Osteoblast (primary cell): ENCODE results near the gene AREL1. TPM values are rescaled to one million over a fixed set of nuclear protein-coding genes. Genes with fewer than 3 reads are reported as not detected.

Experiments
- DNase-seq: peaks from one replicate; pipeline ENCODE4 v3.0.0; 2011; ENCODE audit warnings: low spot score, mixed read lengths; ENCODE audit not compliant: insufficient read length; ENCODE audit errors: missing footprints
- H2AFZ ChIP-seq: 2 replicates; pipeline ENCODE4 v1.6.0; 2011; ENCODE audit warnings: mild to moderate bottlenecking, low read length
- H3K27ac ChIP-seq: 2 replicates; pipeline ENCODE4 v1.5.1; 2011; ENCODE audit warnings: mild to moderate bottlenecking, low read depth, low read length, moderate library complexity
- H3K27me3 ChIP-seq: 2 replicates; pipeline ENCODE4 v1.6.0; 2012; ENCODE audit warnings: mild to moderate bottlenecking, control low read depth, inconsistent platforms, low read length, moderate library complexity; ENCODE audit not compliant: insufficient read depth
- H3K36me3 ChIP-seq: 2 replicates; pipeline ENCODE4 v1.5.1; 2011; ENCODE audit warnings: mild to moderate bottlenecking, low read length, control low read depth, moderate library complexity; ENCODE audit not compliant: insufficient read depth
- H3K4me1 ChIP-seq: 2 replicates; pipeline ENCODE4 v1.5.1; 2011; ENCODE audit warnings: mild to moderate bottlenecking, low read length, control low read depth, moderate library complexity; ENCODE audit not compliant: insufficient read depth
- H3K4me2 ChIP-seq: 2 replicates; pipeline ENCODE4 v1.6.0; 2011; ENCODE audit warnings: mild to moderate bottlenecking, low read length; ENCODE audit not compliant: insufficient read depth
- H3K4me3 ChIP-seq: fragments of 200-600 bp; sonication (generic); 3 replicates; pipeline ENCODE4 v1.5.1; 2012; ENCODE audit warnings: mild to moderate bottlenecking, low read length, inconsistent platforms; ENCODE audit not compliant: insufficient read depth
- H3K79me2 ChIP-seq: 2 replicates; pipeline ENCODE4 v1.6.0; 2012; ENCODE audit warnings: mild to moderate bottlenecking, low read length, control low read depth, inconsistent platforms; ENCODE audit not compliant: insufficient read depth
- H3K9me3 ChIP-seq: 2 replicates; pipeline ENCODE4 v1.5.1; 2011; ENCODE audit warnings: low read depth, low read length, control low read depth
- H4K20me1 ChIP-seq: 2 replicates; pipeline ENCODE4 v1.6.0; 2012; ENCODE audit warnings: mild to moderate bottlenecking, low read length, control low read depth; ENCODE audit not compliant: insufficient read depth
- total RNA-seq: library from RNA; depleted of rRNA; stranded (reverse); fragments of >200 nt; gene quantifications from 2 replicates; pipeline ENCODE4 v1.2.3, GENCODE V29; 2012
- TF ChIP-seq, protein P1 (sequence below): IDR thresholded peaks from 2 replicates; pipeline ENCODE4 v1.5.1; 2011; ENCODE audit warnings: mild to moderate bottlenecking, low read depth, low read length, moderate library complexity; ENCODE audit errors: extremely low read depth

Gene AREL1
- total RNA-seq, 1 donor: 27.9 TPM

DNA sequence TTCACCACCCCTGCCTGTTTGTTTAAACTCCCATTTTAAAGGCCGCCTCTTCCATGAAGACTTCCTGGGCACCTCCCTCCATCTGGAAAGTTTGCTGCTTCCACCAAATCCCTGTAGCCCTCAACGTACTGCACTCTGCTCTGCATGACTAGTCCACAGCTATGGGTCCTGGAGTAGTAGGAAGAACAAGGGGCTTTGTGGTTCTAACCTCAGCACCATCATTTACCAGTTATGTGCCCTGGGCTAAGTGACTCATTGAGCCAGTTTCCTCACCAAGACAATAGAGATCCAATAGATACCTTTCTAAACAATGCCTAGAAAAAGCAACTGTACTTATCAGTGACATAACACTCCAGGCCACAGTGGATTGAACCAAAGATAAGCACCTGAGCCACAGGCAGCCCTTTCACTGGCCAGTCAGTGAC lies 92.4 kb downstream of the AREL1 start:
- H3K4me3 ChIP-seq: peak overlapping the region; percentile 14
- peak overlapping the region; percentile 83 for H3K27ac ChIP-seq
- peak overlapping the region; percentile 60 for H3K4me2 ChIP-seq
- H3K79me2 ChIP-seq: peaks cover 6% of the 10 kb centered on the region
- no peaks in the 10 kb centered on the region for H3K9me3 ChIP-seq
- no peaks in the 10 kb centered on the region for H3K36me3 ChIP-seq
- TF ChIP-seq, protein P1, sequence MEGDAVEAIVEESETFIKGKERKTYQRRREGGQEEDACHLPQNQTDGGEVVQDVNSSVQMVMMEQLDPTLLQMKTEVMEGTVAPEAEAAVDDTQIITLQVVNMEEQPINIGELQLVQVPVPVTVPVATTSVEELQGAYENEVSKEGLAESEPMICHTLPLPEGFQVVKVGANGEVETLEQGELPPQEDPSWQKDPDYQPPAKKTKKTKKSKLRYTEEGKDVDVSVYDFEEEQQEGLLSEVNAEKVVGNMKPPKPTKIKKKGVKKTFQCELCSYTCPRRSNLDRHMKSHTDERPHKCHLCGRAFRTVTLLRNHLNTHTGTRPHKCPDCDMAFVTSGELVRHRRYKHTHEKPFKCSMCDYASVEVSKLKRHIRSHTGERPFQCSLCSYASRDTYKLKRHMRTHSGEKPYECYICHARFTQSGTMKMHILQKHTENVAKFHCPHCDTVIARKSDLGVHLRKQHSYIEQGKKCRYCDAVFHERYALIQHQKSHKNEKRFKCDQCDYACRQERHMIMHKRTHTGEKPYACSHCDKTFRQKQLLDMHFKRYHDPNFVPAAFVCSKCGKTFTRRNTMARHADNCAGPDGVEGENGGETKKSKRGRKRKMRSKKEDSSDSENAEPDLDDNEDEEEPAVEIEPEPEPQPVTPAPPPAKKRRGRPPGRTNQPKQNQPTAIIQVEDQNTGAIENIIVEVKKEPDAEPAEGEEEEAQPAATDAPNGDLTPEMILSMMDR: no peak
- H3K27me3 ChIP-seq: no peaks in the 10 kb centered on the region
- H4K20me1 ChIP-seq: no peaks in the 10 kb centered on the region
- H3K4me1 ChIP-seq: peaks cover 60% of the 10 kb centered on the region
- peak; percentile 91 for DNase-seq
- H2AFZ ChIP-seq: no peak overlapping the region

DNA sequence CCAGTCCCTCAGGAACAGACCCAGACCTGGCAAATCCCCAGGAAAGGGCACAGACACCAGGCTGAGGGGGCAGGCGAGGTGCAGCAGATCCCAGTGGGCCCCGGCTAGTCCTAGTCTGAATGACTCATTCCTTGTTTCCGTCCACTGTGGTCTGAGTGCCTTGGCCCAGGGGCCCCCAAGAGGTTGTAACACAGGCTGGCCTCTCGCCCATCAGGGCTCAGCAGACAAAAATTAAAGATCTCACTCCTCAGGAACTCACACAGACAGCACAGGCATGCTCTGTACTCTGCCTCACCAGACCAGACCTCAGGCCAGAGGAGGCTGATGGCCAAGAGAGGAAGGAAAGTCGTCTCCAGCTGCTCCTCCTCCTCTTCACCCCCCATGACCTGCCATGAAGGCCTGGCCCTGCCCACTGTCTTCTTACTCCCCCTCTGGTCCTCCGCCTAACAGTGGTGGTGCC lies 93.2 kb downstream of the AREL1 start:
- peak; percentile 92 for DNase-seq
- Histone ChIP-seq H3K4me3 (peak overlapping the region; percentile 14), H3K27me3 (no peaks in the 10 kb centered on the region), H3K79me2 (peaks cover 6% of the 10 kb centered on the region), H2AFZ (peak overlapping the region; percentile 15), H3K9me3 (no peaks in the 10 kb centered on the region), H4K20me1 (no peaks in the 10 kb centered on the region), H3K4me2 (peak overlapping the region; percentile 60), H3K4me1 (peaks cover 68% of the 10 kb centered on the region), H3K36me3 (no peaks in the 10 kb centered on the region), H3K27ac (peak overlapping the region; percentile 83)
- TF ChIP-seq, protein P1: no peak

DNA sequence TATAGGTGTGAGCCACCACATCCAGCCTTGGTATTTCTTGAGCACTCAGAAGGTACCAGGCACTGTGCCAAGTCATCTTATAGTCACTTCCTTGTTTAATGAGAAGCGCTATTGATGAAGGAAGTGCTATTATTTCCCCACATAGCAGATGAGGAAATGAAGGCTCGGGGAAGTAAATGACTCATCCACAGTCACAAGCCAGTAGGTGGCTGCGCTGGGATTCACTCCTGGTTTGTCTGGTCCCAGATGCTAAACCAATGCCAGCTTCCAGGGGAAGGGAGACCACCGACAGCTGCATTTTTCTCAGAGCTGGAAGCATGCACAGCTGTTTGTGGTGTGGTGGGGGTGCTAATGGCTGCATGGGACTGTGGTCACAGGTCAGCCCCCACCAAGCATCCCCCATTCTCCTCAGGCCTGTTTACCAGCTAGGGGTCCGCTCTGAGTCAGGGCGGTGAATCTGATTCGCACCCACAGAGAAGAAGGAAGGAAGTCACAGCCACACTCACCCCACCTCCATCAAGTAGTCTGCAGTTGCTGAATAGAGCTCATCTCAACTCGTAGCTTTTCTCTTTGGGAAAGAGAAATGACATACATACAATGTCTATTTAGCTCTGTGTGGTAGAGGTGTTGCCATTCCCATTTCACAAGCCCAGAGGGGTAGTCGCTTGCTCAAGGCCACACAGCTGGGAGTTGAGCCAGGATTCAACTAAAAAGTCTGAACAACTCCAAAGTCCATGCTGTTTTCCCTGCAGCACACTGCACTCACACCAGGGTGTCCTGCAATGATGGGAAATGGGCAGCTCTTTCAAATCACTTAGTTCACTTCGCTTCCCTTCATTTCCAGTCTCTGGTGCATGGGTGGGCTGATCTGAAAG lies 94.6 kb downstream of the AREL1 start:
- H3K9me3 ChIP-seq: no peaks in the 10 kb centered on the region
- no peak overlapping the region for H2AFZ ChIP-seq
- peak; percentile 47 for DNase-seq
- peak overlapping the region; percentile 83 for H3K27ac ChIP-seq
- H4K20me1 ChIP-seq: no peaks in the 10 kb centered on the region
- no peaks in the 10 kb centered on the region for H3K27me3 ChIP-seq
- H3K4me2 ChIP-seq: peak overlapping the region; percentile 11
- peaks cover 82% of the 10 kb centered on the region for H3K4me1 ChIP-seq
- no peaks in the 10 kb centered on the region for H3K36me3 ChIP-seq
- no peak overlapping the region for H3K4me3 ChIP-seq
- TF ChIP-seq, protein P1: no peak
- peaks cover 11% of the 10 kb centered on the region for H3K79me2 ChIP-seq

DNA sequence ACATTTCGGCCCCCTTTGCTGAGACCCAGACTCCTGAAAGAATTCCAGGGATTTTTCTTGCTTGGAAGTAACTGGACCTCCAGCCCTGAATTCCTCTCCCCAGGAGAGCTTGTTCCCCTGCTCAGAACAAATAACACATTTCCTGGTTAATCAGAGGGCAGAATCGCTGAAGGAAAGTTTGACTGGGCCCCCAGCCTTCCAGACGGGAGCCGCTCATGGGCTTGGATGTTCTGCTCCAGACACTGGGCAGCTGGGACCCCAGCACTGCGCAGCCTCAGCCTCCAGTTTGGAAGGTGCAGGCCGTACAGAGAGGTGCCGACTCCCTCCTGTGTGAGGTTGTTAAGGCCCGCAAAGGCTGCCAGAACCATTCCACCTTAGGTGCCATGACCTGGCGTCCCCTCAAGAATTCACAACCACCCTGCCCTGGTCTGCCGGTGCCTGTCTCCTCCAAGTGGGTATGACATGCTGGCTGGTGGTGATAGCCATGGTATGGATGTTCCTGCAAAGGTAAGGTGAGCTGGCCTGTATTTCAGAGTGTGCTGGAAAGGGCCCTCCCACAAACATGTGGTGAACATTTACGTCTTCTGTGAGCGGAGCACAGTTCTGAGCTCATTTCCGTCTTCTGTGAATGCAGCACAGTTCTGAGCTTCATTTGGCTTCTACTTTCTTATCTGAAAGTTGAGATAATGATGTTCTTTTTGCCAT lies 95.7 kb downstream of the AREL1 start:
- no peak overlapping the region for H2AFZ ChIP-seq
- H3K27ac ChIP-seq: peak overlapping the region; percentile 83
- peak overlapping the region; percentile 42 for H3K4me2 ChIP-seq
- peaks cover 15% of the 10 kb centered on the region for H3K79me2 ChIP-seq
- peaks cover 85% of the 10 kb centered on the region for H3K4me1 ChIP-seq
- H3K36me3 ChIP-seq: no peaks in the 10 kb centered on the region
- no peaks in the 10 kb centered on the region for H3K9me3 ChIP-seq
- TF ChIP-seq, protein P1: no peak
- H4K20me1 ChIP-seq: no peaks in the 10 kb centered on the region
- H3K27me3 ChIP-seq: no peaks in the 10 kb centered on the region
- no peak for DNase-seq
- no peak overlapping the region for H3K4me3 ChIP-seq
